ENCODE data around the gene POC1A.

POC1A gene

GRCh38 chr3:52026041-52026440 is 128.2 kb downstream of the POC1A start:
- ATAC-seq (ENCODE audit: low read depth) = no peak
- no peak for TF ChIP-seq CTCF (IDR thresholded peaks at IDR 0.05; ENCODE audit: poor library complexity, severe bottlenecking)
- no peaks in the 10 kb centered on the region for H3K4me1 ChIP-seq (ENCODE audit: insufficient read depth, poor library complexity, severe bottlenecking)
- no peak overlapping the region for H3K27ac ChIP-seq (ENCODE audit: poor library complexity, severe bottlenecking)
- H3K36me3 ChIP-seq (ENCODE audit: low read depth) = no peaks in the 10 kb centered on the region
- no peaks in the 10 kb centered on the region for H3K27me3 ChIP-seq (ENCODE audit: insufficient read depth, poor library complexity, severe bottlenecking)
- no peak for DNase-seq (ENCODE audit: low spot score)
- H3K9me3 ChIP-seq (ENCODE audit: severe bottlenecking) = no peaks in the 10 kb centered on the region
- no peak overlapping the region for H3K4me3 ChIP-seq (ENCODE audit: severe bottlenecking)

DNA sequence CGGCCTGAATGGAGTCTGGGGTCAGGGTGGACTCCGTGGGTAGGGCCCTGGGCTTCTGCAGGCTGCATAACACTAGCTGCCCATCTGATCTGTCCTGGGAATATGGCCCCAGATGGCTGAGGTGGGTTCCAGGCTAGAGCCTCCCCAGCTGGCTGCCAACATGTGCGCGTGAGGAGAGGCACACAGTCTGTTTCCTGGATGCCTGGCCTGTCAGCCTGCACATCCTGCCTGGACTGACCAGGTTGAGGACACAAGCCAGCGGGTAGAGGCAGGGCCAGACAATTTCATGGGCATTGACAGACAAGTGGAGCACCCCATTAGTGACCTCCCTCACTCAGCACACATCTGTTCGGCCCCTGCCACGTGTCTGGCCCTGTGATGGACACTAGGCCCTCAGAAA is 128.8 kb downstream of the POC1A start:
- ATAC-seq (ENCODE audit: low read depth) (no peak), DNase-seq (ENCODE audit: low spot score) (no peak)
- H3K36me3 ChIP-seq (ENCODE audit: low read depth) = no peaks in the 10 kb centered on the region
- H3K27ac ChIP-seq (ENCODE audit: poor library complexity, severe bottlenecking) = no peak overlapping the region
- H3K4me3 ChIP-seq (ENCODE audit: severe bottlenecking) = no peak overlapping the region
- H3K4me1 ChIP-seq (ENCODE audit: insufficient read depth, poor library complexity, severe bottlenecking) = no peaks in the 10 kb centered on the region
- TF ChIP-seq CTCF (IDR thresholded peaks at IDR 0.05; ENCODE audit: poor library complexity, severe bottlenecking) = no peak
- no peaks in the 10 kb centered on the region for H3K27me3 ChIP-seq (ENCODE audit: insufficient read depth, poor library complexity, severe bottlenecking)
- no peaks in the 10 kb centered on the region for H3K9me3 ChIP-seq (ENCODE audit: severe bottlenecking)
